ENCODE measurements around the gene C1QA.
A peak's percentile ranks its signal among the peaks of the same experiment; 100 is the strongest.

The C1QA gene, protein sequence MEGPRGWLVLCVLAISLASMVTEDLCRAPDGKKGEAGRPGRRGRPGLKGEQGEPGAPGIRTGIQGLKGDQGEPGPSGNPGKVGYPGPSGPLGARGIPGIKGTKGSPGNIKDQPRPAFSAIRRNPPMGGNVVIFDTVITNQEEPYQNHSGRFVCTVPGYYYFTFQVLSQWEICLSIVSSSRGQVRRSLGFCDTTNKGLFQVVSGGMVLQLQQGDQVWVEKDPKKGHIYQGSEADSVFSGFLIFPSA

DNA sequence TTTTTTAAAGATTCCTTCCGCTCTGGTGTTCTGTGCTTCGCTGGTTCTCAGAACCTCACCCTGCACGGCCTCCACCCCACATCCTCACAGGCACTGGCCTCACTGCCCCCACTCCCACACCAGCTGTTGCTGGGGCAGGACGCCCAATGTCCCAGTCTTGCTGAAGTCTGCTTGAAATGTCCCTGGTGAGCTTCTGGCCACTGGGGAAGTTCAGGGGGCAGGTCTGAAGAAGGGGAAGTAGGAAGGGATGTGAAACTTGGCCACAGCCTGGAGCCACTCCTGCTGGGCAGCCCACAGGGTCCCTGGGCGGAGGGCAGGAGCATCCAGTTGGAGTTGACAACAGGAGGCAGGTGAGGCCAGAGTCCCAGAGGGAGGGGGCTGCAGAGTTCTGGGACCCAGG, at the start of gene C1QA:
Gene C1QA, plus strand, starts transcription at position 276 of the 400 bp plus-strand sequence. CDS start 989 bp downstream, outside the sequence.
- Histone ChIP-seq H3K27ac (peak within 1 kb of the TSS in 6 of 21 experiments; percentile 21 to 74 (median 58)), H3K4me3 (peak within 1 kb of the TSS in 3 of 7 experiments; percentile 8 to 21 (median 19))

DNA sequence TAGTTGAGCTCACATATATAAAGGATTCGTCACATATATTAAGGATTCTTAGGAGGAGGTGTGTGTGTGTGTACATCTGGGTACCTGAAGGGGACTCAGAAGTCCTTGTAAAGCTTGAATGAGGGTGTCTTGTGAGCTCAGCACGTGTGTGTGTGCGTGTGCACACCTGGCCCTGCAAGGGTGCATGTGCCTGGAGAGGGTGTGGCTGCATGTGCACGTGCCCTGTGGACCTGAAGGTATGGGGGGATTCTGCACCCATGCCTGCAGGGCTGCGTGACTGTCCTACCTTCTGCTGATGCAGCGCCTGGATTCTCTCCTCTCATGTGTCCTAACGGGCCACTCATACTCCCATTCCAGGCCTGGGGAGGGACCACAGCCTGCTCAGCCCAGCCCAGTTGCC, 49.2 kb upstream of the C1QA start:
- no peak overlapping the region for H3K4me3 ChIP-seq
- no peak overlapping the region for H3K27ac ChIP-seq

DNA sequence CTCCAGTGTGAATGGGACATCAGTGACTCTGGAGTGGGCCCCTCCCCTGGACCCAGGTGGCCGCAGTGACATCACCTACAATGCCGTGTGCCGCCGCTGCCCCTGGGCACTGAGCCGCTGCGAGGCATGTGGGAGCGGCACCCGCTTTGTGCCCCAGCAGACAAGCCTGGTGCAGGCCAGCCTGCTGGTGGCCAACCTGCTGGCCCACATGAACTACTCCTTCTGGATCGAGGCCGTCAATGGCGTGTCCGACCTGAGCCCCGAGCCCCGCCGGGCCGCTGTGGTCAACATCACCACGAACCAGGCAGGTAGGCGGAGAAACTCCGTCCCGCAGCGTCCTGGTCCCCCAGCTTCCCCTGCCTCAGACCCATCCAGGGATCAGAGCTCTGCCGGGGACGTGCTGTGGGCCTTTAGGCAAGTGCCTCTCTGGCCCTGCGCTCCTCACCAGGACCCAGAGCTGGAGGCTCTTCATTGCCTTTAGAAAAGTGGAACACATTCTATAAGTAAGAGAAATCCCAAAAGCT, 47.5 kb upstream of the C1QA start:
- H3K27ac ChIP-seq = no peak overlapping the region
- no peak overlapping the region for H3K4me3 ChIP-seq

DNA sequence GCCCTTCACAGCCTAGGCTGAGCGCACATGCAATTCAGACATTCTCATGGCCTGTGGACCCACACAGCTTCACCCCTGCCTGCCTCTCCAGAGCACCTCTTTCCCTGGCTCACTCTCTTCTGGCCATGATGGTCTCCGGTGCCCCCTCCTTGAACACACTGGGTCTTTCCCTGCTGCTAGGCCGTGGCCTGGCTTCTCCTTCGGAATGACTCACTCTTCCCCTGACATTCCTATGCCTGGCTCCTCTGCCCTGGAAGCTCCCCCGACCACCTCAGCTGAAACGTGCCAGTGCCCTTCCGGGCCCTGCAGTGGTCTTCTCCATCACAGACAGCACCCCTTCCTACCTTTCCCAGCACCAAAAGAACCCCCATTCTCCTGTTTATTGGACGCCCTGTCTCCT, 44.9 kb upstream of the C1QA start:
- Histone ChIP-seq H3K27ac (no peak overlapping the region), H3K4me3 (no peak overlapping the region)

DNA sequence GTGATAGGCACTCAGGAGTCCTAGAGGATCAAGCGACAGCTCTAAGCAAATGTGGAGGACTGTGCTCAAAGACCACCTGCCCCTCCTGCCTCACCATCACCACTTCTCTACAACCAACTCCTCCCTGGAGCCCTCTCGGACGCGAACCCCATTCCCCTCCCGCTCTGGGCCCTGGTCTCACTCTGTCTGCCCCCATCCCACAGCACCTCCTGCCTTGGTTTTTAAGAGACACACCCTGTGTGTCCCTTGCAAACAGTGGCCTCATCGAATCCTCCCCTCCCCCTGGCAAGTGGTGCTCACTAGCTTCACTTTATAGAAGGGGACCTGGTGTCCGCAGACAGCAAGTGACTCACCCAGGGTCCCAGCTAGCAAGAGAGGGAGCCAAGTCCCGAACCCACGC, 44.4 kb upstream of the C1QA start:
- Histone ChIP-seq H3K4me3 (no peak overlapping the region), H3K27ac (no peak overlapping the region)

DNA sequence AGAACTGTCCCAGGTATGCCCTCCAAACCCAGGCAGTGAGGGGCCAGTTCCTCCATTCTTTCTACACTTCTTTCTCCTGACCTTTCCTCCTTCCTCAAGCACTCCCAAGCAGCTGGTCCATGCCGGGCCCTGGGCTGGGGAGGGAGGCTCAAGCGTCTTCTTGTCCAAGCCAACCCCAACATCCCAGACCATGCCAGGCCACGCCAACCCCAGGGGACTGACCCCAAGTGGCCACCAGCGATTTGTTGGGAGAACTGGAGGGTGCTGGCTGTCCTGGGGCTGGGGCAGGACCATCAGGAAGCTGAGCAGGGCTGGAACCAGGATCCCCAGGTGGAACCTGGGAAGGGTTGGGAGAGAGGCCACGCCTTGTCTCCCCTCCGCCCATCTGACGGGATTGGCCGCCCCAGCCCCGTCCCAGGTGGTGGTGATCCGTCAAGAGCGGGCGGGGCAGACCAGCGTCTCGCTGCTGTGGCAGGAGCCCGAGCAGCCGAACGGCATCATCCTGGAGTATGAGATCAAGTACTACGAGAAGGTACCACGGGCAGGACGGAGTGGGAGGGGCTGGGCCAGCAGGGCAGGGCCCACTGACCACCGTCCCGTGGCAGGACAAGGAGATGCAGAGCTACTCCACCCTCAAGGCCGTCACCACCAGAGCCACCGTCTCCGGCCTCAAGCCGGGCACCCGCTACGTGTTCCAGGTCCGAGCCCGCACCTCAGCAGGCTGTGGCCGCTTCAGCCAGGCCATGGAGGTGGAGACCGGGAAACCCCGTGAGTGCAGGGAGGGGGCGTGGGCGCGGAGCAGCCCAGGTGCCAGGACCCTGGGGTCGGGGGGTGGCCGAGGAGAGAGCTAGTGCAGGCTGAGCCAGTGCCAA, 43.3 kb upstream of the C1QA start:
- H3K27ac ChIP-seq = no peak overlapping the region
- no peak overlapping the region for H3K4me3 ChIP-seq

DNA sequence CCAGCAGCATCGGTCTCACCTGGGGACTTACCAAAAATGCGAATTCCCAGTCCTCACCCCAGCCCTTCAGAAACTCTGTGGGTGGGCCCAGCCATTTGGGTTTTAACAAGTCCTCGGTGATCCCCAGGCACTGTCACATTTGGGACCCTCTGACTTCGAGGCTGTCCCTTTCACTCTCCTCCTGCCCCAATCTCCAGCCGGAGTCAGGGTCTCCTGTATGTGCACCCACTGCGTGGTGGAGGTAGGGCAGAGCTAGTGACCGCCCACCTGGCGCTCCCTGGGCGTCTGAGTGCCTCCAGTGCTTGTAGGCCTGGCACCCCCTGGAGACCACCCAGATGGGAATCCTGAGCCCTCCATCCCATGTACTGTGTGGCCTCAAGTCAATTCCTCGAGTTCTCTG, 42.0 kb upstream of the C1QA start:
- Histone ChIP-seq H3K4me3 (no peak overlapping the region), H3K27ac (no peak overlapping the region)

DNA sequence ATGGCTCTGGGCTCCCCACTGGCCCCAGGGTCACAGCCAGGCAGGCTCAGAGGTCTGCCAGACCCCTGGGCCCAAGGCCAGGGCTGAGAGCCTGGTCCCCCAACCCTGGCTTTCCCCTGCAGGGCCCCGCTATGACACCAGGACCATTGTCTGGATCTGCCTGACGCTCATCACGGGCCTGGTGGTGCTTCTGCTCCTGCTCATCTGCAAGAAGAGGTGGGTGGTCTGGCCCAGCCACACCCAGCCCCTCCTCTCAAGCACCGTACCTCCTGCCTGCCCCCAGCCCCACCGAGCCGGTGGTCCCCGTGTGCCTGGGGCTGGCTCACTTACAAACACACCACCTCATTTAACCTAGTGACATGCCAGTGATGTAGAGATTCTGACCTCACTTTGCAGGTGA, 41.3 kb upstream of the C1QA start:
- Histone ChIP-seq H3K27ac (no peak overlapping the region), H3K4me3 (no peak overlapping the region)

DNA sequence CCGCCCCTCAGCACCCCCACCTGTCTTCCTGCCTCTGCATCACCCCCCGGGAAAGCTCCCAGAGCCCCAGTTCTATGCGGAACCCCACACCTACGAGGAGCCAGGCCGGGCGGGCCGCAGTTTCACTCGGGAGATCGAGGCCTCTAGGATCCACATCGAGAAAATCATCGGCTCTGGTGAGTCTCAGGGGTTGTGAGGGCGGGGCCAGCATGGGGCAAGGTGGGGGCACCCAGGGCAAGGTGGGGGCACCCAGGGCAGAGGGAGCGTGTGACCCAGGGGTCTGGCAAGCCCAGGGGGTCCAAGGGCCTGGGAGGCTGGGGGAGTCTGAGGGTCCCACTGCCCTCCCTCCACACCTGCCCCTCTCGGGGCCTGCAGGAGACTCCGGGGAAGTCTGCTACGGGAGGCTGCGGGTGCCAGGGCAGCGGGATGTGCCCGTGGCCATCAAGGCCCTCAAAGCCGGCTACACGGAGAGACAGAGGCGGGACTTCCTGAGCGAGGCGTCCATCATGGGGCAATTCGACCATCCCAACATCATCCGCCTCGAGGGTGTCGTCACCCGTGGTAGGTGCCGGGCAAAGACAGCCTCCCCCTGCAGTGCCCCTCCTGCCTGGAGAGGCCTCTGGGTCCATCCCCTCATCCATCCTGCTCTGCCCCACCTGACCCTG, 39.0 kb upstream of the C1QA start:
- Histone ChIP-seq H3K4me3 (no peak overlapping the region), H3K27ac (no peak overlapping the region)

DNA sequence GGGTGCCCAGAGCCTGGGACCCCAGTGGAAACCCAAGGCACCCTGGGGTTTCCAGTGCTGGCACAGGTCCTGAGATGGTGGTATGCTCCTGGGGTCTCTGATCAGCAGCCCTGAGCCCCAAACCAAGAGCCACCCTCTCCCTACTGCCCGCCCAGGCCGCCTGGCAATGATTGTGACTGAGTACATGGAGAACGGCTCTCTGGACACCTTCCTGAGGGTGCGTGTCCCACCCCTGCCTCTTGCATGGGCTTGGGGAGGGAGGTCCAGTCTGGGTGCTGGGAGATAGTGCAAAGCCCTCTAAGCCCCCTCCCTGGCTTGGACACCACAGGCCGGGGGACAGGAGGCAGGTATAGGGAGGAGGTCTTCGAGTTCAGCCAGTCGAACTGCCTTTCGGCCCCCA, 38.4 kb upstream of the C1QA start:
- Histone ChIP-seq H3K4me3 (no peak overlapping the region), H3K27ac (no peak overlapping the region)

DNA sequence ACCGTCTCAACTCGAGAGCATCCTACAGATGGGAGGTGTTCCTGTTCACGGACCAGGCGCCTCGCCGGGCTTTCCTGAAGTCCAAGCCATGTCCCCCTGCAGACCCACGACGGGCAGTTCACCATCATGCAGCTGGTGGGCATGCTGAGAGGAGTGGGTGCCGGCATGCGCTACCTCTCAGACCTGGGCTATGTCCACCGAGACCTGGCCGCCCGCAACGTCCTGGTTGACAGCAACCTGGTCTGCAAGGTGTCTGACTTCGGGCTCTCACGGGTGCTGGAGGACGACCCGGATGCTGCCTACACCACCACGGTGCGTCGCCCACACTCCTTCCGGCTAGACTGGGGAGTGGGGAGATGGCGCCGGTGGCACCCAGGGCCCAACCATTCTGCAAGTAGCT, 37.7 kb upstream of the C1QA start:
- H3K4me3 ChIP-seq = no peak overlapping the region
- no peak overlapping the region for H3K27ac ChIP-seq

DNA sequence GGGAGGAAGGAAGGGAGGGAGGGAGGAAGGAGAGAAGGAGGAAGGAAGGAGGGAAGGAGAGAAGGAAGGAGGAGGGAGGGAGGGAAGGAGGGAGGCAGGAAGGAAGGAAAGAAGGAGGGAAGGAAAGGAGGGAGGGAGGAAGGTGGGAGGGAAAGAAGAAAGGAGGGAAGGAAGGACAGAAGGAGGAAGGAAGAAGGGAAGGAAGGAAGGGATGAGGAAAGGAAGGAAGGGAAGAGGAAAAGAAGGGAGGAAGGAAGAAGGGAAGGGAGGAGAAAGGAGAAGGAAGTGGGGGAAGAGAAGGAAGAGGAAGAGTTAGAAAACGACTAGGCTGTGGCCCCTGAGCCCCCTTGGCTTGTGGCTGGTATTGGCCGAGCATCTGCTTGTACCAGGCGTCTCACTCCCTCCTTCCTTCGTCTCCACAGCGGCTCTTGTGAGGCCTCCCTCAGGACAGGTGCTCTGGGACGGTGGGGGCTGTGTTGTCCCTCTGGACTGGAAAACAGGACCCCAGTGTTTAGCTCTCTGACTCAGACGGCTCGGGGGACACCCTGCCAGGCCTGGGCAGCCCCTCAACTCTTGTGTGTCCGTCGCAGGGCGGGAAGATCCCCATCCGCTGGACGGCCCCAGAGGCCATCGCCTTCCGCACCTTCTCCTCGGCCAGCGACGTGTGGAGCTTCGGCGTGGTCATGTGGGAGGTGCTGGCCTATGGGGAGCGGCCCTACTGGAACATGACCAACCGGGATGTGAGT, 36.2 kb upstream of the C1QA start:
- H3K4me3 ChIP-seq = no peak overlapping the region
- no peak overlapping the region for H3K27ac ChIP-seq

DNA sequence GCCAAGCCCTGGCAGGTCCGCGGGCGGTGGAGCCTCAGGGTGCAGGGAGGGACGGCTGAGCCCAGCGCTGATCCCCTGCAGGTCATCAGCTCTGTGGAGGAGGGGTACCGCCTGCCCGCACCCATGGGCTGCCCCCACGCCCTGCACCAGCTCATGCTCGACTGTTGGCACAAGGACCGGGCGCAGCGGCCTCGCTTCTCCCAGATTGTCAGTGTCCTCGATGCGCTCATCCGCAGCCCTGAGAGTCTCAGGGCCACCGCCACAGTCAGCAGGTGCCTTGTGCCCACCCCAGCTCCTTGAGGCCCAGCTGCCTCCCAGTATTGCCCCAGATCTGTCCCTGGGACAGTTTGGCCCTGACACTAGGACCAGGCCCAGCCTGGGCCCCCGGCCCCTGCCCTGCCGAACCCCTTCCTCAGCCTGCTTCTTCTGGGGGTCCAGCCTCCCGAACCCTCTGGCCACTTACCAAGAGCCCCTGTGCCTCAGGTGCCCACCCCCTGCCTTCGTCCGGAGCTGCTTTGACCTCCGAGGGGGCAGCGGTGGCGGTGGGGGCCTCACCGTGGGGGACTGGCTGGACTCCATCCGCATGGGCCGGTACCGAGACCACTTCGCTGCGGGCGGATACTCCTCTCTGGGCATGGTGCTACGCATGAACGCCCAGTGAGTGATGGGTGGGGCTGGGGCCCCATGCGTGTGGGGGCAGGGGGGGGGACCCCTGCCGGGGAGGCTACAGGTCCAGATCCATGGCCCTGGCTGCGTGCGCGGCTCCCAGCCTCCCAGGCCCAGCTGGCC, 35.4 kb upstream of the C1QA start:
- Histone ChIP-seq H3K4me3 (no peak overlapping the region), H3K27ac (no peak overlapping the region)

DNA sequence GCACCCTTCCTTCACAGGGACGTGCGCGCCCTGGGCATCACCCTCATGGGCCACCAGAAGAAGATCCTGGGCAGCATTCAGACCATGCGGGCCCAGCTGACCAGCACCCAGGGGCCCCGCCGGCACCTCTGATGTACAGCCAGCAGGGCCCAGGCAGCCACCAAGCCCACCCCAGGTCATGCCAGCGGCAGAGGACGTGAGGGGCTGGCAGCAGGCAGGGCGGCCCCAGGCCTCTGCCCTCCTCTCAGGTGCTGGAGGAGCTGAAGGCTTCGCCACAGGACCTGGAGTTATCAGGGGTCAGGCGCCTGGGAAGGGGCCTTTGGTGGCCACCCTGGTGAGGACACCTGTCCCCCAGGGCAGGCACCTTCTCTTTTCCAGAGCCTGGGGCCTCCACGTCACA, 34.8 kb upstream of the C1QA start:
- Histone ChIP-seq H3K27ac (no peak overlapping the region), H3K4me3 (no peak overlapping the region)

DNA sequence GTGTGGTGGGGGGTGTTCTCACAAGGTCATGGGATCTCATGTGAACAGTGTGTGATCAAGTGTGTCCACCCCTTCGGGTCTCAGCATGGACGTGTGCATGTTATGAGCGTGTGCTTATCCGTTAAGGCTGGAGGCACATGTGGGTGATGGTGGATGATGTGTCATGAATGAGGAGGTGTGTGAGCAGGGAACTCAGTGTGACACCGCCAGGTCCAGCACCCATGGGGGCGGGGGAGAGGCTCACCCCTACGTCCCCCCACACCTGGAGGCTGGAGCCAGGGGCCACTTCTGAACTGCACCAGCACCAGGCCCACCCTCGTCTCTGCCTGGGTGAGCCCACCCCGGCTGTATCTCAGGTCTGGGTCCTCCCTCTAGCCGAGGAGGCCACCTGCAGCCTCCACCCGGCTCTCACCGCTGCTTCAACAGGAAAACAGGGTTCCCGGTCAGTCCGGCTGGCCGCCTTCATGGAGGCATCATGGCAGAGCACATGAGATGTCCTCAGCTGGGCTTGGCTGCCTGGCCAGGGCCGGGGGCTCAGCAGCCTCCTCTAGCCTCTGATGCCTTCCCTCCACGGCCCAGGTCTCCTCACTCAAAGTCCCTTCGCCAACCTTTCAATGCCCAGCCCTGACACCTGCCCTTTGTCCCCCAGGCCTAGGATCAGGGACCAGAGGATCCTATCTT, 34.2 kb upstream of the C1QA start:
- H3K27ac ChIP-seq = no peak overlapping the region
- H3K4me3 ChIP-seq = no peak overlapping the region

DNA sequence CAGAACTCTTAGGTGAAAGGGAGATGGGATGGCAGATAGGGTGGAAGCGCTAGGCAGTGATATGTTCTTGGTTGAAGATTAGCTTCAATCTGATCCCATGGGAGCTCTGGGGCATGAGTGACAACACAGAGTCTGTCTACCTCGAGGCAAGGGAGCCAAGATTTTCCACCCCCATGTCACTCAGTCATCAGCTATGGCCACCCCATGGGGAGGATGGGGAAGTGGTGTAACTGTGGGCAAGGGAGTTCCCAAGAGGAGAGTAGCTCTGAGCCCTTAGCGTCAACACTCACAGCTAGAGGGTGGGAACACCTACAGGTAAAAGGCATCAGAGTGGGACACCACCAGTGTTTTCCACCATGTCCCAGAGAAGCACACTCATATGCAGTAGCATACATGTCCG, 30.3 kb upstream of the C1QA start:
- Histone ChIP-seq H3K4me3 (no peak overlapping the region), H3K27ac (no peak overlapping the region)

DNA sequence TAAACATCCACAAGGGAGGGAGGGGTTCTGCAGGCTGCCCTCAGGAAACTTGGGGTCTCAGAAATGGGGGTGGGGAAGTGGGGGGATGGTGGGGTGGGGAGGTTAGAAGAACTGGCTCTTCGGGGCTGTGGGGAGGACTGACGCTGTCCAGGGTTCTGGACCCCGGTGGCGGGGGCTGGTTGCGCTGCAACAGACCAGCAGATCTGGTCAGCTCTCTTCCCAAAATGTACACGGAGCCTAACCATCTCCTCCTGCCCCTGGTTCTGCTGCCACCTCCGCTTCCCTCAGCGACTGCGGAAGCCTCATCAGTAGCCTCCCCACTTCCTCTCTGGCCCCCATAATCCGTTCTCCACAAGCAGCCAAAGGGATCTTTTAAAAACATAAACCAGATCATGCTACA, 29.3 kb upstream of the C1QA start:
- H3K4me3 ChIP-seq = no peak overlapping the region
- no peak overlapping the region for H3K27ac ChIP-seq

DNA sequence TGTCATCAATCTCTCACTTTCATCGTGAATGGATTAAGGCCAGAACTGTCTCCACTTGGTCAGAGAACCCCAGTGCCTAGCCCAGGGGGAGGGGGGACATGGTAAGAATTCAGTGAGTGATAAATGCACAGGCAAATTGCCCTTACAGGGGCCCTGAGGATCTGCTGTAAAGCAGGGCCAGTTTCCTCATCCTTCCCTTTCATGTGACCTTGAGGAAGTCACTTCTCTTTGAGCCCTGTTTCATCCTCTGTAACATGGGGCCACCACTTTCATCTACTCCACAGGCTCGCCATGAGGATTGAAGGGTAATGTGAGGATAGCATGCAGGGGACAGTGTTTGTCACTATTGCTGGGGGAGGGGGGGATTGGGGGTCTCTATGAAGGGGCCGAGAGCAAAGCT, 28.1 kb upstream of the C1QA start:
- H3K27ac ChIP-seq = no peak overlapping the region
- H3K4me3 ChIP-seq = no peak overlapping the region

DNA sequence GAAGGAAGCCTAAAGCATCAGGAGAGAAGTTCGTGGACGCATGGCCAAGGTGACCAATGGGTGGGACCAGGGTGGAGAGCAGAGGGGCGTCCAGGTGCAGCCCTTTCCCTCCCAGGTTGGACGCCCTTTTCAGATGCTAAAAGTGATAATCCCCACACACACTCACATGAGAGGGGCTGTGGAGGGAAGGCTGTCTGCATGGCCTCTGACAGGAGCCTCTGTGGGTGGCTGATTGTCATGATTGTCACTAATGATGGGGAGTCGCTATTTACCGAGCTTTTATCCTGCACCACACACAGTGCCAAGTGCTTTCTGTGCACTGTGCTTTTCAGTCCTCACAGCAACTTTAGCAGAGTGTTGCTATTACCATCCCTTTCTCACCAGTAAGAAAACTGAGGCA, 27.1 kb upstream of the C1QA start:
- H3K27ac ChIP-seq = no peak overlapping the region
- H3K4me3 ChIP-seq = no peak overlapping the region
